NOMO-1 treated with dmso at 0.1 percent for 144 hours (cell line): Measurements from ENCODE around the gene SPEF2.

Experiments used
- DNase-seq: peaks from one replicate; lab custom pipeline; 2025; ENCODE audit not compliant: unreplicated experiment; lab: John Stamatoyannopoulos, UW

SPEF2 gene, protein sequence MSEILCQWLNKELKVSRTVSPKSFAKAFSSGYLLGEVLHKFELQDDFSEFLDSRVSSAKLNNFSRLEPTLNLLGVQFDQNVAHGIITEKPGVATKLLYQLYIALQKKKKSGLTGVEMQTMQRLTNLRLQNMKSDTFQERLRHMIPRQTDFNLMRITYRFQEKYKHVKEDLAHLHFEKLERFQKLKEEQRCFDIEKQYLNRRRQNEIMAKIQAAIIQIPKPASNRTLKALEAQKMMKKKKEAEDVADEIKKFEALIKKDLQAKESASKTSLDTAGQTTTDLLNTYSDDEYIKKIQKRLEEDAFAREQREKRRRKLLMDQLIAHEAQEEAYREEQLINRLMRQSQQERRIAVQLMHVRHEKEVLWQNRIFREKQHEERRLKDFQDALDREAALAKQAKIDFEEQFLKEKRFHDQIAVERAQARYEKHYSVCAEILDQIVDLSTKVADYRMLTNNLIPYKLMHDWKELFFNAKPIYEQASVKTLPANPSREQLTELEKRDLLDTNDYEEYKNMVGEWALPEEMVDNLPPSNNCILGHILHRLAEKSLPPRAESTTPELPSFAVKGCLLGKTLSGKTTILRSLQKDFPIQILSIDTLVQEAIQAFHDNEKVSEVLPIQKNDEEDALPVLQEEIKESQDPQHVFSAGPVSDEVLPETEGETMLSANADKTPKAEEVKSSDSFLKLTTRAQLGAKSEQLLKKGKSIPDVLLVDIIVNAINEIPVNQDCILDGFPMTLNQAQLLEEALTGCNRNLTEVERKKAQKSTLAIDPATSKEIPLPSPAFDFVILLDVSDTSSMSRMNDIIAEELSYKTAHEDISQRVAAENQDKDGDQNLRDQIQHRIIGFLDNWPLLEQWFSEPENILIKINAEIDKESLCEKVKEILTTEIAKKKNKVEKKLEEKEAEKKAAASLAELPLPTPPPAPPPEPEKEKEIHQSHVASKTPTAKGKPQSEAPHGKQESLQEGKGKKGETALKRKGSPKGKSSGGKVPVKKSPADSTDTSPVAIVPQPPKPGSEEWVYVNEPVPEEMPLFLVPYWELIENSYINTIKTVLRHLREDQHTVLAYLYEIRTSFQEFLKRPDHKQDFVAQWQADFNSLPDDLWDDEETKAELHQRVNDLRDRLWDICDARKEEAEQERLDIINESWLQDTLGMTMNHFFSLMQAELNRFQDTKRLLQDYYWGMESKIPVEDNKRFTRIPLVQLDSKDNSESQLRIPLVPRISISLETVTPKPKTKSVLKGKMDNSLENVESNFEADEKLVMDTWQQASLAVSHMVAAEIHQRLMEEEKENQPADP (N-terminal part only)

DNA sequence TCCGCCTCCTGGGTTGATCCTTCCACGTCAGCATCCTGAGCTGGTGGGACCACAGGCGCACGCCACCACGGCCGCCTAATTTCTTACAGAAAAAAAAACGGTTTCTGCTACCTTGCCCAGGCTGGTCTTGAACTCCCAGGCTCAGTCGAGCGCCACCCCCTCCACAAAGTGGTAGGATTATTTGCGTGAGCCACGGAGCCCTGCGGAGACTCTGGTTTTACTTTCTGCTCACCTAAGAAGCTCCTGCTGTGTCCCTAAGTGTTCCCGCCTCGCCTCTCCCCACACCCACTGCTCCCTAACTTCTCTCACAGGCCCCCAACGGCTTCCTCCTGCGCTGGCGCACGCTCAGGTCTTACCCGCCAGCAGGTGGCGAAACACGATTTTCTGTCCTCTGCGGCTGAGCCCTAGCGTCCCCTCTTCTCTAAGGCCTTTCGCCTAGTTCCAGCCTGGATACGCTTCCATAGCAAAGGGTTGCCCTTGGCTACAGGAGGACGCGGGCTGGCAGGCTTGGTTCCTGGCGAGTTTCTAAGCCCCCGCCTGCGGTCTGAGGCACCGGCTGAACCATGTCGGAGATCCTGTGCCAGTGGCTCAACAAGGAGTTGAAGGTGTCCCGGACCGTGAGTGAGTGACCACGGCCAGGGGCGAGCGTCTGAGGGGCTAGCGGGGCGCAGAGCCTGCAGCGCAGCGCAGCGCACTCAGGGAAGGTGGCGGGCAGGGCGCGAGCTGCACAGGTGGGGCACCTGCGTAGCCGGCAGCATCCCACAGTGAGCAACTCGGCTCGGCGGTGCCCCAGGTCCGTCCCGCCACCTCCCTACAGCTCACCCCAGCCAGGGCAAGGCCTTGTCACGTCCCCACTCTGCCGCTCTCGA lies at the start of gene SPEF2:
Gene SPEF2, plus strand, starts transcription at position 429 of the 869 bp plus-strand sequence. Its CDS starts 135 bp downstream, at position 564.
- peak; percentile 99 for DNase-seq

DNA sequence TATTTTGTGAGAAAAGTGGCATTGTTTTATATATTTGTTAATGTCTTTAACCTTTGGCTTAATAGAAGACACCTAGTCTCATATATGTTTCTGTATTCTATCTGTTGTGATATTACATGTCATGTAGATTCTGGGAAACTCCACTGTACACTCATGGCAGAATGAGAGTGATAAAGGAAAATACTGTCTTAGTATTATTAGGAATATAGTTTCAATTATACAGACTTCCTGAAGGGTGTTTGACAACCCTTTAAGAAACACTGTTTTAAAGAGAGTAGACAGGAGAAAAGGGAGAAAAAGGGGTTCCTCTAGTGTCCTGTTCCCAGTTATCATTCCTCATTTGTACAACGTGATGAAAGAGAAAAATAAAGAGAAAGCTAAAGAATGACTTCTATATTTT lies 42.1 kb upstream of the SPEF2 start:
- no peak for DNase-seq

DNA sequence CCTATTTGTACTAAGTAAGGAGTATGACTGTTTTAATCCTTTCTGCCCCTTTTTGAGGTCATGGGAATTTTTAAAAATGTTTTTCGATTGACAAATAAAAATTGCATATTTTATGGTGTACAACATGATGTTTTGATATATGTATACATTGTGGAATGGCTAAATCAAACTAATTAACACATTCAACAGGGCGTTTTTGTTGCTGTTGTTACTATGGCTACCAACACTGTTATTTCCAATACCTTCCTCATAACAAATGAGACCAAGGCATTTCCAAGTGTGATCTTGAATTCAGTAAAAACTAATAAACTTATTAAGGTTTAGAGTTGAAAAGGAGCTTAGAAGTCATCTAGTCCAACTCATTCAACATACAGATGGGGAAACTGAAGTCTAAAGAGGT lies 30.2 kb upstream of the SPEF2 start:
- no peak for DNase-seq

DNA sequence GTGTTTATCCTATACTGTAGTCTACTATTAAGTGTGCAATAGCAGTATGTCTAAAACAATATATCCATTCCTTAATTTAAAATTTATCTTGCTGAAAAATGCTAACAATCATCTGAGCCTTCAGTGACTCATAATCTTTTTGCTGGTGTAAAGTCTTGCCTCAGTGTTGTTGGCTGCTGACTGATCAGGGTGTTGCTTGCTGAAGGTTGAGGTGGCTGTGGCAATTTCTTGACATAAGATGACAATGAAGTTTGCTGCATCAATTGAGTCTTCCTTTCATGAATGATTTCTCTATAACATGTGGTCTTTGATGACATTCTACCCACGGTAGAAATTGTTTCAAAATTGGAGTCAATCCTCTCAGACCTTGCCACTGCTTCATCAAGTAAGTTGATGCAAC lies 24.3 kb upstream of the SPEF2 start:
- no peak for DNase-seq

DNA sequence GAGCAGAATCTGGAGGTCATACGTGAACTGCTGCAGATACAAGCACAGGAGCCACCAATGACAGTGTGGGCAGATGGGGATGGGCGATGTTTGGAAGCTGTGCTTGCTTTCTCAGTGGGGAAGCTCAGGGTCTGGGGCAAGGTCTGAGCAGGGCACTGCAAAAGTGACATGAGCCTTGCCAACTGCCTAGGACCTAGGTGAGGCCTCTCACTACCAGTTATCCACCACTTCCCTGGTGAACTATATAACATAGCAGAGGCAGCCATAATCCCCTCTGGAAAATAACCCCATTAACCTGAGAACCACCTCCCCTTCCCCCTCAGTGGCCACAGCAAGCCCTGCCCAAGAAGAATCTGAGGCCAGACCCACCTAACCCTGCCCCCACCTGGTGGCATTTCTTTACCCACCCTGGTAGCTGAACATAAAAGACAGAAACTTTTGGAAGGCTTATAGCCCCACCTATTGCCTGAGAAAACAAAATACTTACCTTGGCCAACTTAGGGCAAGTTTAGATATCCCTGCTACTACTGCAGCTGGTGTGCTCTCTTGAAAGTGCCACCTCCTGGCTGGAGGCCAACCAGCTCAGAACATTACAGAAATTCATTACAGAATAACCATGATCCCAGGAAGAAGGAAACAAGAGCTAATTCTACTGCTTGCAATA lies 18.8 kb upstream of the SPEF2 start:
- peak; percentile 95 for DNase-seq

DNA sequence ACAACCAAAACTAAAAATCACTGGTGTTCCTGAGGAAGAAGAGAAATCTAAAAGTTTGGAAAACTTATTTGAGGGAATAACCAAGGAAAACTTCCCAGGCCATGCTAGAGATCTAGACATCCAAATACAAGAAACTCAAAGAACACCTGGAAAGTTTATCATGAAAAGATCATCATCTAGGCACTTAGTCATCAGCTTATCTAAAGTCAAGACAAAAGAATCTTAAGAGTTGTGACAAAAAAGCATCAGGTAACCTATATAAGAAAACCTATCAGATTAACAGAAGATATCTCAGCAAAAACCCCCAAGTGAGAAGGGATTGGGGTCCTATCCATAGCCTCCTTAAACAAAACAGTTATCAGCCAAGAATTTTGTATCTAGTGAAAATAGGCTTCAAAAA lies 17.1 kb upstream of the SPEF2 start:
- no peak for DNase-seq

DNA sequence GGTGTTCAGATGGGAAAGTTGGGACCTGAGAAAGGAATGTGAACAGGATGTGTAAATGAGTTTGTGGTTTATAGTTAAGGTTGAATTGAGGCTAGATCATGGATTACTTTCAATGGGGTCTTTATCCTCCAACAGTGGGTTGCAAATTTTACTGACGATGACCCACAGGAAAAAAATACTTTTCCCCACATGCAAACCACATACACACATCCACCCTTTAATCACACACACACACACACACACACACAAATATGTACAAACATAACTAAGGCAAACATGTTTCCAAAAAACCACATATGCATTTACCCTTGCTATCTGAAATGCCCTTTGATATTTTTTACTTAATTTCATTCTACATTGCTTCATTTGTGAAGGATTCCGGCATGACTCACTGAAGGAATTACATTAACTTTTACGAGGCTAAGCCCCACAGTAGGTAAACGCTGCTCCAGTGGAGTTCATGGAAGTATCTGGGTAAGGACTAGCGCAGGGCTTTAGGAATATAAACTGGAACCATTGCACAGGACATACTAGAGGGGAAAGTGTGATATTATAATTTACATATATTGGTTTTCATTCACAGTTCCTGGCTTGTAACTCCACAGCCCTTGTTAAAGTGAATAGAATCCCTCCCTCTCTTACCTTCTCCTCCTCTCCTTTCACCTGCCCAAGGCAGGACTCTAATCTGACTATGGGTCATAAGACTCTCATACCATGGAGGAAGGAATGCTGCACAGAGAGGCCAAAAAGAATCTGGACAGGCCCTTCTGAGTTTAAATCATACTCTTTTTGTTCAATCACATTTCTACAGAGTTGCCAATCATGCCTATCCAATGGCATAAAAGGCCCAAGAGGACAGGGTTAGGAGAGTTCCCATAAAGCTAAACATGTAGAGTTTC lies 8.5 kb upstream of the SPEF2 start:
- DNase-seq, result no peak

DNA sequence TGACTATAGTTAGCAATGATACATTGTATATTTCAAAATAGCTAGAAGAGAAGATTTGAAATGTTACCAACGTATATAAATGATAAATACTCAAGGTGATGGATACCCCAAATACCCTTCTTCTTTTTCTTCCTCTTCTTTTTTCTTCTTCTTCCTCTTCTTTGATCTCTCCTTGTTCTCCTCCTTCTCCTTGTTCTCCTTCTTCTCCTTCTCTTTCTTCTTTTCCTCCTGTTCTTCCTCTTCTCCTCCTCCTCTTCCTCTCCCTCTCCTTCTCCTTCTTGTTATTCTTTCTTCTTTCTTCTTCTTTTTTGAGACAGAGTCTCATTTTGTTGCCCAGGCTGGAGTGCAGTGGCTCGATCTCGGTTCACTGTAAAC lies 616 bp upstream of the SPEF2 start:
- no peak for DNase-seq

DNA sequence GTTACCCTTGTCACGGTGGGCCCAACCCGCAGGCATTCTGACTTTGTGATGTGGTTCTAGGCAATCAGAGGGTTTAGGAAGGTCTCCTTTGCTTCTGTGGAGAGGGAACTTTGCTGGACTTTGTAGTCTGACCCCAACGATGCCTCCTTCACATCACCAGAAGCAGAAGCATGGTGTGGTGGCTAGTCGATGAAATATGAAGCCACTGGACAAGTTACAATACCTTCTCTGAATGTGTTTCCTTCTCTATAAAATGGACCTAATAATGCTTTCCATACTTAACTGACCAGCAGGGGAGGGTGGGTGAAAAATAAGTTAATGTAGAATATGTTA lies 607 bp downstream of the SPEF2 start:
- DNase-seq, result no peak

DNA sequence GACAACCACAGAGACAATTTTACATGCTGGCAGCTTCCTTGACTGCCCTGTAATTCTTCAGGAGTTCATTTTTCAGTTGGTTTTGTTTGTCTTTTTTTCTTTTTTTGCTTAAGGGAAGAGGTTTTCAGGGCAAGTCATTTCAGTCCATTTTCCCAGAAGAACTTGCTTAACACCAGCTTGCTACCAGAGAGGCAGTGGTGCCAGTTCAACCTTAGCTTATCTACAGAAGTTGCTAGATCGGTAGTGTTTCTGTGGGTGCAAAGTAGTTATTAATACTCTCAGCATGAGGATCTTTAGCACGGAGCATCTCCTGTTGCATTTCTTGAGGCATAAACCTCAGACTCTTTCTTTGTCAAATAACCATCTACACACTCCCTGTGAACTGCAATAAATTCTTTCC lies 1.1 kb downstream of the SPEF2 start:
- no peak for DNase-seq

DNA sequence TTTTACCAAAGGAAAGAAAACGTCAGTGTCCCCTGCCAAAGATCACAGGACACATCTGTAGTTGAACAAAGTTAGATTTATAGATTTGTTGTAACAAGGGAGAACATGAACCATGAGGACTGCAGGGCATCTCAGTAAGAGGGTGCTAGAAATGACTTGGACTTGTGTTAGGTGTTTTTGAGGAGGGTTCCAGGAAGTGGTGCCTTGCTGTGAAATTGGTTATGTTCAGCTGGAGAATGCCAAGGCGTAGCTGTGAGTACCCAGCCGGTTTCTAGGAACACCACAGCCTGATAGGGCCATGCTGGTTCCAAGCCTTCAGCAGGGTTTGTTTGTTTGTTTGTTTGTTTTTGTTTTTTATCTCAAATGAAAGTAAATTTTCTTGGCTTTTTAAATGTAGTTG lies 5.3 kb downstream of the SPEF2 start:
- no peak for DNase-seq

DNA sequence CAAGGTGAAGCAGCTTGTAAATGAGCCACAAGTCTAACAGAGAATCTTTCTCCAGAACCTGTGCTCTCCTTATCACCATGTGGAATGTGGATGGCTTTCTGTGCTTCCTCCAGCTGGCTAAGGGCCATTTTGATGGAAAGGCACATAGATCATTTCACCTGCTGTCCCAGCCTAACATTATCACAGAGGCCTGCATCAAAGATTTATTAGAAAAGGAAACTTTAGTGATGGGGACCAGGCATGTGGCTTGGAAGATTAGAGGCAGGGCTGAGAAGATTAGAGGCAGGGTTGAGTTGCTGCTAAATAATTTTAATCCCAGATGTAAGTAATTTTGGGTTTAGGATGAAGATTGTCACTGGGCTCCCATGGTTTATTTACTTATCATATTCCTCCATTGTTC lies 6.3 kb downstream of the SPEF2 start:
- no peak for DNase-seq

DNA sequence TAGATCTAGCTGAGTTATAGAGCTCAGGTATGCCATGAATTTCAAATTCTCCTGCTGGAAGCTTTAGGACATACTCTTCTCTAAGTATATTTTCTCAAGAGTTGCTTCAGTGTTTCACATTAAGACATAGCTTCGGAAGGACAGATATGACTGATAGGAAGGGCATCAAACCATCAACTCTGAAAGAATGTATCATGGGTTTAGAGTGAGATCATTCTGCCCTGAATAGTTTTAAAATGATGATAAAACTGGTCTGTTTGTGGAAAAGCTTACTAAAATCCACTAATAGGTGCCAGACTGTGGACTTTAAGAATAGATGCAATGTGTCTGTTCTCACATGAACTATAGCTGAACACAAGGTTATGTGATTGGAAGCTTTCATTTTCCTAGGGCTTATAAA lies 8.4 kb downstream of the SPEF2 start:
- DNase-seq, result no peak

DNA sequence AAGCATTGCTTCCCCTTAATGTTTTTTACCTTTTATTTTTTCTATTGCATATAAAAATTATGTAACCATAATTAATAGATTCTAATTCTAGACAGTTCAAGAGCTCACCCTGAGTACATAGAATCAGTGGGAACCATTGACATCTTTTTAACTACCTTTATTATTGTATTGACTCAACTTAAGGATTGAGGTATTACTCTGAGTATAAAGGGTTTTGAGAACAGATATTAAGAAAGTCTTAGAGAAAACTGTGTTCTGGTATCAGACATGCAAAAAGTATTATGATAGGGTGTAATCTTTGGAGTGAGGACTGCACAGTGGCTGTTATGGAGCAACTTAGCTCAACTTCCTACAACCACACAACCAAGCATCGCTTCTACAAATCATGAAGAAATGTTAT lies 8.9 kb downstream of the SPEF2 start:
- no peak for DNase-seq

DNA sequence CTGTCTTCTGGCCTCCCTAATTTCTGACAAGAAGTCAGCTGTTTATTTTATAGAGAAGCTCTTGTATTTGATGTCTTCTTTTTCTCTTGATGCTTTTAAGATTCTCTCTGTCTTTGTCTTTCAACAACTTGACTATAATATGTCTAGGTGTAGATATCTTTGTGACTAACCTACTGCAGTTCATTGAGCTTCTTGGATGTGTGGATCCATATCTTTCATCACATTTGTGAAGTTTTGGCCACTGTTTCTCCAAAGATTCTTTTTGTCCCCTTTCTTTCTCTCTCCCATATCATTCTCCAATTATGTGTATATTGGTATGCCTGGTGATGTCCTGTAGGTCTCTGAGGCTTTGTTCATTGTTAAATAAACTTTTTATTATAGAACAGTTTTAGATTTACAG lies 16.7 kb downstream of the SPEF2 start:
- no peak for DNase-seq

DNA sequence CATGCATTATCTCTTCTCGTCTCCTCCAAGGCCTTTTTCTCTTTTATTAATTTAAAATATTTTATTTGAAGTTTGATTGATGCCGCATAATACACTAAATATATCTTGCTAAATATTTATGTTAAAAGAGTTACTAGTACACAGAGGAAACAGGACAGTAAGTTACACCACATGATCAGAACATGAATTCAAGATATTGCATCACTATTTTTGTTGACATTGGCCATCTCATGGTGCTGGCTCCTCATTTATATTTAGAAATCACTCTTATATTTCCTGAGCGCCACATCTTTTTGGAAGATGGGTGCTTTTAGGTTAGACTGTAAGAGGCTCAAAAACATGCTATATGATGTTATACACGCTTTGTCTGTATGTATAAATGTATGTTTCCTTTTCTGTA lies 23.0 kb downstream of the SPEF2 start:
- no peak for DNase-seq

DNA sequence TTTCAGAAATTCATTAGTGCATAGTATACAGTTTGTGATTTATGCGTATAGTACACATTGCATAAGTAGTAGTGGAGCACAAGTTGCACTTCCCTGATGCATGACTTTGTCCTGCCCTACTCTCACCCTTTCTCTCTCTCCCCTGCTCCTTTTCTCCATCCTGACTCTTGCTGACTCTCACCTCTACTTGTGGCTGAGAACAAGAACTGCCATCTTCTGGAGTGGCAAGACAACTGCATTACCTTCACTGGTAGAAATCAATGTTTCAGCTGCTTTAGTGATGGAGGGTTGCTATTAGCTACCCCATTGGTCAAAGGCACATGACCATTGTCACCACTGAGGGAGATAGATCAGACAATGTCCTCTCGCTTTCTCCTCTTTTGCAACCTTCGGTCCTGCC lies 26.9 kb downstream of the SPEF2 start:
- DNase-seq, result peak; percentile 37

DNA sequence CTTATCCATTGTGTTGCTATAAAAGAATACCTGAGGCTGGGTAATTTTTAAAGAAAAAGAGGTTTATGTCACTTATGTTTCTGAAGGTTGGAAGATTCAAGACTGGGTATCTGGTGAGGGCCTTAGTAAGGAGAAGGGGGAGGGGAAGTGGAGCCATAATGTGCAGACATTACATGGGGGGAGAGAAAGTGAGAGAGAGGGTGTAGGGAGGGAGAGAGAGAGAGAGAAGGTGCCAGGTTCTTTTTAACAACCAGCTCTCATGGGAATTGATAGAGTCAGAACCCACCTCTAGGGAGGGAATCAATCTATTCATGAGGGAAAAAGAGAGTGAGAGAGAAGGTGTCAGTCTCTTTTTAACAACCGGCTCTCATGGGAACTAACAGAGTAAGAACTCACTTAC lies 29.5 kb downstream of the SPEF2 start:
- DNase-seq, result no peak

DNA sequence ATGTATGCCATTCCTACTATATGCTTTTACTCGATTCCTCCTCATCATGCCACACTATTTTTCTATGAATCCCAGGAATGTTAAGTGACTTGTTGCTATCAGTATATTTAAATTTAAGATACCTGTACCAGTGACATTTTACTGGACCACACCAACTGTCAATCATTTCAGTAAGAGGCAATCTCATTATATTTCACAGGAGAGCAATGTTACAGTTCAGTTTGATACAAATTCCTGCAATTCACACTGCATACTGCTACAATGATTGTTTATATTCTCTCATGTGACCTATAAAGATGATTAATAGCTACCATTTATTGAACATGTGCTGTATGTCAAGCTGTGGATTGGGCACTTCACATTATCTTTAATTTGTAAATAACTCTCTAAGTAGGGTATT lies 30.0 kb downstream of the SPEF2 start:
- no peak for DNase-seq
